ENCODE results near the gene CYP1A1.
"Not testable (repeated sequence)": the region's sequence is repeated elsewhere in the genome, so short reads cannot be mapped to it uniquely, and the experiment has no call there.

CYP1A1 gene

DNA sequence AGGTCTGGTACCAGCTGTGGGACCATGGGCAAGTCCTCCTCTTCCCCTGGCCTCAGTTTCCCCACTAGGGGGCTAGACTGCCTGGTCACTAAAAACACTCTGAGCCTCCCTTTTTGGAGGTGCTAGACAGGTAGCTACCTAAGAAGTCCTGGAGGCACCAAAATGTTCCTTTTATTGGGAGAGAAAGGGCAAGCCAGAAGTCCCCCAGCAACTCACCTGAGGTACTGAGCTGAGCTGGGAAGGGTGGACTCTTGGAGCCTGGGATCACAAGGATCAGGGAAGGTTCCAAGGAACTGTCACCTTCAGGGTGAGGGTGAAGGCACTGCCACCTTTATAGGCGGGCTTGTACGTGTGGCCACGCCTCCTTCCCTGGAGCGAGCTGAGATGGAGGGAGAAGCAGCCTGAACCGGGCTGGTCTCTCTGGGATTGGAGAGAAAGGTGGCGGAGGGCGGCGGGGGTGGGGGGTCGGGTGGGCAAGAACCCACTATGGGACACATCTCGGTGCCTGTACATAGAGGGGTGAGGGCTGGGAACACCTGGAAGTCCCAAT is at the start of gene CYP1A1:
Gene CYP1A1 (minus strand): TSS at position 304 of the 550 bp plus-strand sequence. CDS start 2,431 bp downstream, outside the sequence.
- peak; percentile 62 for DNase-seq

DNA sequence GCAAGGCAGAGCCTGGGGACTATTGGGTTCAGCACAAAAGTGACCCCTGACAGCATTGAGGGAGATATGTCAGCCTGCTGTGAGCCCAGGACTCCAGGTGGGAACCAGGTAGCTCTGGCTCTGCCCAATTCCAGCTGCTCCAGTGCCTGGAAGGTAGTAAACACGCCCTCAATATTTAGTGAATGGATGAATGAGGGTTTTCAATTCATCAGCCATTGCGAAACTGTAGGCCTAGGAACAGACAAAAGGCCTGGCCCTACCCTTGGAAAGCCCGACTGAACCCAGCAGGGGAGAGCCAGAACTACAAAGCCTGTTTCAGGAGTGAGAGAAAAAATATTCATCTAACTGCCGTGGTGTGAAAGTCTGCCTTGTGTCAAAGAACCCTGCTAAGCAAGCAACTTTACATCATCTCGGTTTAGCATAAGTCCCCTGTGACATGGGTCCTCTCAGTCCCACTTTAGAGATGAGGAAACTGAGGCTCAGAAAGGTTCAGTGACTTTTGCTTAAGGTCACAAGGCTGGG is 48.5 kb upstream of the CYP1A1 start:
- DNase-seq = no peak

DNA sequence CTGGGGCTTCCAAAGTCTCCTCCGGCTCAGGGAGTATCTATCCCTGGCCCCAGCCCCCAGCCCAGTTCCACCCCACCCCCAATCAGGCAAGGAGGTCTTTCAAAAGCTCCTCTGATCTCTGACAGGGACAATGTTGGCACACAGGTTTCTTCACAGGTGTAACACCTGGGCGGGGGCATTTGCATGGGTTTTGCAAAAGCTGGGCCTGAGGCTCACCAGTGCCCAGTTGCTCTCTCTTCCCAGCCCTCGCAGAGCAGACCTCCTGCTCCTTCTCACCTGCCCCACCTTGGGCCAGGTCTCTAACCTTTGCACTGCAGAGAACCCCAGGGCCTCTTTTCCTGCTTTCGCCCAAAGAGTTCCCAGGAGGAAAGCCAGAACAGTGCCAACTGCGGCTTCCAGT is 48.0 kb upstream of the CYP1A1 start:
- DNase-seq = no peak

DNA sequence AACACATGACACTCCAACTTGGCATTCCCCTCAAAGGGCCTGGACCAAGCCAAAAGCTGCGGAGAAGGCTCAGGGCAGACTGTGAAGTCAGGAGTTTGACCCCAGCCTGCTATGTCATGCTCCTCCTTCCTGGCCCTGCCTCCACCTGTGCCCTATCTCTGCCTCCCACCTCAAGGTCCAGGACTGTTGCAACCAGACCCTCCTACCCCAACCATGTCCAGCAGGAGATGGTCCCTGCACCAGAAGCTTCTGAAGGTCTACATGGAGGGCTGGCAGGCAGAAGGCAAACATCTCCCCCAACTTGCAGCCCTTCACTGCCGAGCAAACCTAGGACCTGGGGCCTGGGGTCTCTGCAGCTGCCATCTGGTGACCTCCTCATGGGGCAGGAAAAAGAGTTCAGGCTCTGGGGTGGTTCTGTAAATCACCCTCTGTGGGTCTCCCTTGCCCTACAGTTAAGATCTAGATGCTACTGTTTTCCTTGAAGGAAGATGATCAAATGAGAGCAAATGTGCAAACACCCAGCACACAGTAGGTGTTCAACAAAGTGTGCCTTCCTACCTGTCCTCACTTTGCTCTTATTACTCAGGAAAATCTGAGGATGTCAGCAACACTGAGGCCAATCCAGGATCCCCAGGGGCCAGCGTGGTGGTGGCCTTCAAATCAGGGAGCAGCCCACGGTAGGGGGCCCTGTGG is 45.0 kb upstream of the CYP1A1 start:
- DNase-seq = no peak

DNA sequence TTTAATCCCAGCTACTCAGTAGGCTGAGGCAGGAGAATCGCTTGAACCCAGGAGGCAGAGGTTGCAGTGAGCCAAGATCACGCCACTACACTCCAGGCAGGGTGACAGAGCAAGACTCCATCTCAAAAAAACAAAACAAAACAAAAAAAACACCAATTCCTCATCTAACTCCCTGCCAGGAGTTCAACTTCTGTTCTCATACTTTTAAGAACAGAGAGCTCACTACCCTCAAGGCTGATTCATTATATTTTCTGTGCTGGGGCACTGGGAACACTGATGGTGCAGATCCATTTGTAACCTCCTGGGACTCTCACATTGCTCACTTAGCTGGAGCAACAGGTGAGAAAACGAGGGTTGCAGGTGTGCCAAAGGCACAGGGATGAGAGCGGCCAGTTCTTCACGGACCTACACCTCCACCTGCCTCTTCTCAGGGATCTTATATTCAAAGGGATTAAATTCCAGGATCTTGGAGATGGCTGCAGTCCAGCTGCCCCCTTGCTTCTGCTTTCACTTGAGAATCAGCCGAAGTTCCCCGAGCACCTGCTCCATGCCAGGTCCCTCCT is 44.2 kb upstream of the CYP1A1 start:
- DNase-seq = no peak

- peak; percentile 80 for DNase-seq
Measured at GRCh38 chr15:74768771-74769342, 43.5 kb upstream of the CYP1A1 start.

DNA sequence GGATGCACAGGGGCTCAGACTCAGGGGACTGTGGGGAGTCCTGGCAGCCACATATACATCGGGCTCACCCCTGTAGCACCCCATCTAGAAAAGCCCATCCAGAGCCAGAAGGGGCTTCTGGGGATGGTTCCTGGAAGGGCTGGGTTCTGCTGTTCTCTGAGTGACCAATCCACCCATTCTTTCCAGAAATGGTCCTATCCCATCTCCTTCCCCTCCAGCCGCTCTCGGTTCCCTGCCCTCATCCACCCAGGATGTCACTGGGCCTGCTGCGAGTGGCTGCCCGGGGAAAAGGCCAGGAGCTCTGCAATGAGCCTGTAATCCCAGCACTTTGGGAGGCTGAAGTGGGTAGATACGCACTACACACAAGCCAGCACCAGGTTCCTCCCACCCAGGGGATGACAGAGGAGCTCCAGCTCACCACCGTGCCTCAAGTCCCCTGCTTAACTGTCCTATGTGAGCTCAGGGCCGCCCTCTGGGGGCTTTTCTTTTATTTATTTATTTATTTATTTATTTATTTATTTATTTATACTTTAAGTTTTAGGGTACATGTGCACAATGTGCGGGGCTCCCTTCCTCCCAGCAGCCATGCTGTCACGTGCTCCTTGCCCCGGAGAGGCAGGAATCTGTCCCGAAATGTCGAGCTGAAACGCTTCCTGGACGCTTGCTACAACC is 42.9 kb upstream of the CYP1A1 start:
- no peak for DNase-seq

DNA sequence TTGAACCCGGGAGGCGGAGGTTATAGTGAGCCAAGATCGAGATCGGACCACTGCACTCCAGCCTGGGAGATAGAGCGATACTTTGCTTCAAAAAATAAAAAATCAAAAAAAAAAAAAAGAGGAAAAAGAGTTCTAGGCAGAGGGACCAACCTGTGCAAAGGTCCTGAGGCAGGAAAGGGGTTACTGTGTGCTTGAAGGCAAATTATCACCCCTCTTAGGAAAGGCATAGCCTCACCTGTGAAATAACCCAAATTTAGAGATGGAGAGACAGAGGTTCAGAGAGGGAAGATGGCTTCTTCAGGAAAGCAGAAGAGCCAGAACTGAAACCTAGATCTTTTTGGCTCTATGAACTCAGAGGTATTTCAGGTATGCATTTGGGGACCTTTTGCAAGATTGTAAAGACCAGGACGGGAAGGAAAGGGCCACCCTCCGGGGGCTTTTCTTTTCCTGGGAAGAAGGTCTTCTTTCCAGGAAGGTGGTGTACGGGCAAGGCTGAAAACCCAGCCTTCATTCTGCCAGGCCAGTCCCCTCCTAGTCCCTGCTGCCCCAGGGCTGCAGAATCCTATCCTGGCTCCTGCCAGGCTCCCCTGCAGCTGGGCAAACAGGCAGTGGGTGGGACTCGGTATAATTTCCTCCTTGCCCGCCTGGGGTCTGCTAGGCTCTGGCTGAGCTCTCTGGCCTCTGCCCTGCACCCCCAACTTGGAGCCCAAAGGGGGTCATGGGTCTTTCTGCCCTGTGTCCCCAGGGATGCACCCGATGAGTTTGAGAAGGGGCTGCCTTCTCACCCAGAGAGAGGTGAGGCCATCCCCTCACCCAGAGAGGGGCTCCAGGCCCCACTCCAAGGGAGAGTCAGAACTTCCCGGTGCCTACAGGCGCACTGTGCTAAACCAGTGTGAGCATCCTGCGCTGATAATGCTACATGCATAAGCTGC is 42.1 kb upstream of the CYP1A1 start:
- DNase-seq = no peak

DNA sequence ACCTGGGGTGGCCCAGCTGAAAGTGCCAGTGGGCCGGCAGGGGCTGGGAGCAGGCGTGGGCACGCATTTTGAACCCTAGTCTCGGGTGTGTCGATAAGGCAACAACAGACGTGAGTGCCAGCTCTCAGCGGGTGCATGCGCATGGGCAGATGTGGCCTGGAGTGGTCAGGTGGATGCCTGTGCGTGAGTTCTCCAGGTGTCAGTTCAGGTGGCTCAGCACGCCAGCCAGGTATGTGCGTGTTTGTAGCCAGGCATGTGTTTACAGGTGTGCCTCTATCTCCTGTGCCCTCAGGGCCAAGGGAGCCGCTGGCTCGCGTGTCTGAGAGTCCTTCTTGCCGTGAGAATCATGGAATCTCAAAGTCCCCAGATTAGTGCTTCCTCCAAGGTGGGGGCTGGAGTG is 38.1 kb upstream of the CYP1A1 start:
- DNase-seq = peak; percentile 64

DNA sequence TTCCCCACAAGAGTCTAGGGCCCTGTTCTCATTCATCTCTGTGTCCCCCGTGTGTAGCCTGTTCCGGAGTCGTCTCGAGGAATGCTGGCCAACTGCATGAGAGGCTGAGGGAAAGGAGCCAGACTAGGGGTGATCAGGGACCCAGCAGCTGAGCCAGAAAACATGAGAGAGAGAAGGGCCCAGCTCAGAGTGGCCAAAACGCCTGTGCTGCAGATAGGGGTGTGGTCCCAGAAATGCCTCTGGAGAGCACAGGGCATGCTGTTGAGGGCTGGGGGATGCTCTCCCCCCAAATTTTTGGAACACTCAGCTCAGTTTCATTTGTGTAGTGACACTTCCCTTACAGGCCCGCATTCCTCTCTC is 37.4 kb upstream of the CYP1A1 start:
- DNase-seq = no peak

DNA sequence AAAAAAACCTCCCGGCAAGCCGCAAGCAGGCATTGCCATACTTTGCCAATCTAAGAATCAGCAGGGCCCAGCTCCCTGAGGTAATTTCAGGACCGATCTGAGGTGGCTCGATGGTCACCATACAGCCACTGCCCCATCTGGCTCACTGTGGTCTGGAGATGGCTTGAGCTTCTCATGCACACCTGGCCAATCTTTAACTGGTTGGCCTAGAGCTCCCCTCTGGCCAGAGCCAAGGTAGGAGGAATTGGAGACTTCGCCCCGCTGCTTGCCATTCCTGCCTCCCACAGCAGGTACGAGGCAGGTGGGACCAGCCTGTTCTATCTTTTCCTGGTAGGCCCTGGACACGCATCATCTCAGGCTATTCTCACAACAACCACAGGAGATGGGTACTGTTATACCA is 33.4 kb upstream of the CYP1A1 start:
- DNase-seq = no peak

GRCh38 chr15:74754593-74755215 is 29.4 kb upstream of the CYP1A1 start:
- no peak for DNase-seq

GRCh38 chr15:74752531-74752930 is 27.2 kb upstream of the CYP1A1 start:
- no peak for DNase-seq

- no peak for DNase-seq
Measured at GRCh38 chr15:74752011-74752410, 26.7 kb upstream of the CYP1A1 start.

GRCh38 chr15:74750751-74751150 is 25.4 kb upstream of the CYP1A1 start:
- no peak for DNase-seq

DNA sequence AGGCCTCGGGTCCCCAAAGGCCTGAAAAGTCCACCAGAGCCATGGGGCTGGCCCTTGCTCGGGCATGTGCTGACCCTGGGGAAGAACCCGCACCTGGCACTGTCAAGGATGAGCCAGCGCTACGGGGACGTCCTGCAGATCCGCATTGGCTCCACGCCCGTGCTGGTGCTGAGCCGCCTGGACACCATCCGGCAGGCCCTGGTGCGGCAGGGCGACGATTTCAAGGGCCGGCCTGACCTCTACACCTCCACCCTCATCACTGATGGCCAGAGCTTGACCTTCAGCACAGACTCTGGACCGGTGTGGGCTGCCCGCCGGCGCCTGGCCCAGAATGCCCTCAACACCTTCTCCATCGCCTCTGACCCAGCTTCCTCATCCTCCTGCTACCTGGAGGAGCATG is 24.5 kb upstream of the CYP1A1 start:
- no peak for DNase-seq

GRCh38 chr15:74748322-74748946 is 23.1 kb upstream of the CYP1A1 start, which contains the start of gene CYP1A2:
Gene CYP1A2, plus strand, starts transcription at chr15:74748845. Its CDS starts 894 bp downstream, at chr15:74749739.
- no peak for DNase-seq

DNA sequence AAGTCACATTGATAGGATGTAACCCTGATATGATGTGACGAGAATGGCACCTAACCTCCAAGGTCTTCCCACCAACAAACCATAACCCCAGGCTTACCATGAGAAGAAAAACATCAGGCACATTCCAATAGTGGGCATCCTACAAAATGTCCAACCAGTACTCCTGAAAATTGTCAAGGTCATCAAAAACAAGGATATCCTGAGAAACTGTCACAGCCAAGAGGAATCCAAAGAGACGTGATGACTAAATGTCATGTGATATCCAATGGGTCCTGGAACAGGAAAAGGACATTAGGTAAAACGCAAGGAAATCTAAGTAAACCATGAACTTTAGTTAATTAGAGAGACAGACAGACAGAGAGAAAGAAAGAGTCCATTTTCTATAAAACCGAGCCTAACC is 21.1 kb upstream of the CYP1A1 start:
- DNase-seq = no peak

GRCh38 chr15:74742422-74742821 is 17.1 kb upstream of the CYP1A1 start:
- DNase-seq = no peak

DNA sequence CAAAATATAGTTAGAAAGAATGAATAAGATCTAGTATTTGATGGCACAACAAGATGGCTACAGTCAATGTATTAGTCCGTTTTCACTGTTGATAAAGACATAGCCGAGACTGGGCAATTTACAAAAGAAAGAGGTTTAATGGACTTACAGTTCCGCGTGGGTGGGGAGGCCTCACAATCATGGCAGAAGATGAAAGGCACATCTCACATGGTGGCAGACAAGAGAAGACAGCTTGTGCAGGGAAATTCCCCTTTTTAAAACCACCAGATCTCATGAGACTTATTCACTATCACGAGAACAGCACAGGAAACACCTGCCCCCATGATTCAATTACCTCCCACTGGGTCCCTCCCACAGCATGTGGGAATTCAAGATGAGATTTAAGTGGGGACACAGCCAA is 12.9 kb upstream of the CYP1A1 start:
- DNase-seq = not testable (repeated sequence)

GRCh38 chr15:74735305-74735704 is 10.0 kb upstream of the CYP1A1 start:
- DNase-seq = no peak

Data from RPMI8226 (cell line).